HepG2 (cell line): ENCODE data around the gene ARPC1A. TPM values are rescaled to one million over a fixed set of nuclear protein-coding genes. Genes with fewer than 3 reads are reported as not detected.

Experiments used
- ATF7-NPFF ChIP-seq: sonication (generic); formaldehyde crosslinking; IDR thresholded peaks from 2 replicates; pipeline ENCODE4 v1.8.1; 2023; ENCODE audit warnings: mild to moderate bottlenecking, low read depth, missing genetic modification reagents, moderate library complexity
- BATF2 ChIP-seq: sonication (generic); formaldehyde crosslinking; IDR thresholded peaks from 2 replicates; pipeline ENCODE4 v1.8.0; 2022; ENCODE audit warnings: mild to moderate bottlenecking, missing genetic modification reagents, moderate library complexity
- FOXK1 ChIP-seq: sonication (generic); formaldehyde crosslinking; IDR thresholded peaks from 2 replicates; pipeline ENCODE4 v1.4.0; 2020; ENCODE audit warnings: low read depth, missing genetic modification reagents, borderline replicate concordance
- HNRNPLL ChIP-seq: fragments of 200-400 bp; formaldehyde crosslinking; IDR thresholded peaks from 2 replicates; pipeline ENCODE4 v1.6.1; 2017; ENCODE audit warnings: mild to moderate bottlenecking, low read depth, low read length; ENCODE audit not compliant: poor library complexity, severe bottlenecking
- HOXA3 ChIP-seq: sonication (generic); formaldehyde crosslinking; IDR thresholded peaks from 2 replicates; pipeline ENCODE4 v1.5.0; 2020; ENCODE audit warnings: missing genetic modification reagents
- MTERF4 ChIP-seq: sonication (generic); formaldehyde crosslinking; IDR thresholded peaks from 2 replicates; pipeline ENCODE4 v1.8.0; 2023; ENCODE audit warnings: mild to moderate bottlenecking, missing genetic modification reagents
- NFKBIZ ChIP-seq: IDR thresholded peaks from 2 replicates; pipeline ENCODE4 v1.6.1; 2018; ENCODE audit warnings: missing genetic modification reagents, missing compliant biosample characterization
- POGK ChIP-seq: sonication (generic); formaldehyde crosslinking; conservative IDR thresholded peaks from 2 replicates; pipeline ENCODE4 v1.8.0; 2022; ENCODE audit warnings: mild to moderate bottlenecking, moderate library complexity, missing genetic modification reagents
- RBAK ChIP-seq: sonication (generic); formaldehyde crosslinking; IDR thresholded peaks from 2 replicates; pipeline ENCODE4 v1.5.1; 2020; ENCODE audit warnings: mild to moderate bottlenecking, missing genetic modification reagents
- SMARCE1 ChIP-seq: fragments of 450-650 bp; IDR thresholded peaks from 2 replicates; pipeline ENCODE4 v1.6.1; 2017; ENCODE audit warnings: borderline replicate concordance
- SP1 ChIP-seq, 2 experiments: fragments of 450-650 bp in 1 of 2; sonication (generic) in 1 of 2; formaldehyde crosslinking in 1 of 2; IDR thresholded peaks; 2 replicates each; pipeline versions ENCODE4 v1.4.0 to v1.6.1; 2016 to 2020; ENCODE audit warnings: missing genetic modification reagents in 1 of 2
- THAP9 ChIP-seq: sonication (generic); formaldehyde crosslinking; IDR thresholded peaks from 2 replicates; pipeline ENCODE4; 2020; ENCODE audit warnings: missing genetic modification reagents, mild to moderate bottlenecking, borderline replicate concordance
- U2AF1 ChIP-seq: fragments of 200-400 bp; formaldehyde crosslinking; optimal IDR thresholded peaks from 2 replicates; pipeline ENCODE3; 2017; ENCODE audit warnings: mild to moderate bottlenecking, low read depth, low read length
- ZBTB26 ChIP-seq: IDR thresholded peaks from 2 replicates; pipeline ENCODE4 v1.6.1; 2016; ENCODE audit warnings: missing compliant biosample characterization, missing genetic modification reagents, borderline replicate concordance
- ZBTB42 ChIP-seq: sonication (generic); formaldehyde crosslinking; IDR thresholded peaks from 2 replicates; pipeline ENCODE4 v1.5.0; 2020; ENCODE audit warnings: mild to moderate bottlenecking, missing genetic modification reagents
- ZC3H4 ChIP-seq: sonication (generic); formaldehyde crosslinking; IDR thresholded peaks from 2 replicates; pipeline ENCODE4 v1.4.0; 2020; ENCODE audit warnings: missing genetic modification reagents, borderline replicate concordance
- ZFP1 ChIP-seq: IDR thresholded peaks from 2 replicates; pipeline ENCODE4 v1.6.1; 2016
- ZFP36L2 ChIP-seq: sonication (generic); formaldehyde crosslinking; IDR thresholded peaks from 2 replicates; pipeline ENCODE4 v1.4.0; 2020; ENCODE audit warnings: missing genetic modification reagents
- ZNF296 ChIP-seq: sonication (generic); formaldehyde crosslinking; conservative IDR thresholded peaks from 2 replicates; pipeline ENCODE4 v1.5.0; 2020; ENCODE audit warnings: mild to moderate bottlenecking, missing genetic modification reagents
- ZNF44 ChIP-seq: sonication (generic); formaldehyde crosslinking; IDR thresholded peaks from 2 replicates; pipeline ENCODE4 v1.5.1; 2020; ENCODE audit warnings: mild to moderate bottlenecking, missing genetic modification reagents
- ZNF614 ChIP-seq: IDR thresholded peaks from 2 replicates; pipeline ENCODE4 v1.6.1; 2018; ENCODE audit warnings: missing biosample characterization, missing genetic modification reagents, inconsistent platforms, borderline replicate concordance
- polyA plus RNA-seq, 8 experiments: library from polyadenylated mRNA; depleted of rRNA in 3 of 8; stranded (reverse) in 7 of 8; unstranded in 1 of 8; fragments of >200 nt; fragmentation: Illumina TruSeq in 4 of 8; extraction: Trizol in 4 of 8; gene quantifications; 2 replicates each; pipeline versions ENCODE4 v1.2.1 to v1.2.3, GENCODE V29; 2011 to 2016; ENCODE audit warnings: low read depth in 4 of 8, missing spikeins in 1 of 8, mixed read lengths in 1 of 8; ENCODE audit not compliant: insufficient read depth in 1 of 8
- total RNA-seq, 5 experiments: library from RNA; depleted of rRNA; stranded (reverse); fragments of >200 nt; fragmentation: Illumina TruSeq; extraction: Trizol; gene quantifications; 2 replicates each; pipeline ENCODE4 v1.2.3, GENCODE V29; 2016; ENCODE audit warnings: low read depth in 1 of 5

The ARPC1A gene
- total and polyA plus RNA-seq, 2 of the 13 experiments (the other 11 are each of a cell fraction or from before 2014, with no cell fraction given) = 44.3 to 88.5 TPM

- TF ChIP-seq BATF2 (CRISPR knock-in tag) (no peak), ZFP1 (CRISPR knock-in tag) (no peak), ZNF296 (CRISPR knock-in tag) (no peak), POGK (CRISPR knock-in tag) (no peak), ZBTB26 (CRISPR knock-in tag) (no peak), FOXK1 (CRISPR knock-in tag) (no peak), HOXA3 (CRISPR knock-in tag) (no peak; the same call in 1 of the 2 replicates), SMARCE1 (no peak), ZBTB42 (CRISPR knock-in tag) (no peak), THAP9 (CRISPR knock-in tag) (0 out of 2 replicates have a peak, but pooled peaks have one; percentile 12), ZC3H4 (CRISPR knock-in tag) (no peak), RBAK (CRISPR knock-in tag) (no peak), U2AF1 (no peak), ZNF614 (CRISPR knock-in tag) (no peak), ATF7-NPFF (CRISPR knock-in tag) (no peak), ZNF44 (no peak), HNRNPLL (no peak), MTERF4 (CRISPR knock-in tag) (no peak), NFKBIZ (CRISPR knock-in tag) (no peak), ZFP36L2 (no peak), SP1 (IDR thresholded peaks at IDR 0.05) (no peak), SP1 (CRISPR knock-in tag; IDR thresholded peaks at IDR 0.05) (no peak)
These were observed 55.3 kb downstream of the ARPC1A start (continued) for GRCh38 chr7:99380823-99381663.
